OCI-LY3 (cell line): ENCODE data around the gene UBAC2.

Experiments used
- EZH2phosphoT487 ChIP-seq: fragments of 200-600 bp; shearing (Covaris generic); IDR thresholded peaks from 2 replicates; pipeline ENCODE4 v1.6.1; 2018; ENCODE audit warnings: antibody characterized with exemption, mixed run types, low read depth
- TF ChIP-seq, protein P1 (sequence below): fragments of 200-600, 300-600 bp; sonication (generic); IDR thresholded peaks from 2 replicates; pipeline ENCODE4 v1.5.1; 2014; ENCODE audit warnings: antibody characterized with exemption, low read length, low read depth

DNA sequence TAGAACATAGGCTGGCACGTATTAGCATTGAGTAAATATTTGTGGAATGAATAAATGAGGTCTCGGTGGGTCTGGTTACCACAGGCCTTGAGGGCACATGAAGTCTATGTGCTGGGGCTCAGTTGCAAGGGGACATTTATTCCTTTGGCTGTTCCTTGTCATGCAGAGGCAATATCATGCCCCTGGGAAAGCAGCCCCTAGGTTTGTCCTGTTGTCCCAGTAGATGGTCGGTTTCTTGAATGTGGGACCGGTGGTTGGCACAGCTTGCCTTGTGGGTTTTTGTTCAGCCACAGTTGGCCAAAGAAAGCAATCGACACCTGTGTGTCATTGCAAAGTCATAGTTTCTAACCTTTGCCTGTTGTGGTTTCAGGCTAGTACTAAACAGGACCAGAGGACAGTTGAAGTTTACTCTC lies 131.2 kb downstream of the UBAC2 start:
- TF ChIP-seq, protein P1, sequence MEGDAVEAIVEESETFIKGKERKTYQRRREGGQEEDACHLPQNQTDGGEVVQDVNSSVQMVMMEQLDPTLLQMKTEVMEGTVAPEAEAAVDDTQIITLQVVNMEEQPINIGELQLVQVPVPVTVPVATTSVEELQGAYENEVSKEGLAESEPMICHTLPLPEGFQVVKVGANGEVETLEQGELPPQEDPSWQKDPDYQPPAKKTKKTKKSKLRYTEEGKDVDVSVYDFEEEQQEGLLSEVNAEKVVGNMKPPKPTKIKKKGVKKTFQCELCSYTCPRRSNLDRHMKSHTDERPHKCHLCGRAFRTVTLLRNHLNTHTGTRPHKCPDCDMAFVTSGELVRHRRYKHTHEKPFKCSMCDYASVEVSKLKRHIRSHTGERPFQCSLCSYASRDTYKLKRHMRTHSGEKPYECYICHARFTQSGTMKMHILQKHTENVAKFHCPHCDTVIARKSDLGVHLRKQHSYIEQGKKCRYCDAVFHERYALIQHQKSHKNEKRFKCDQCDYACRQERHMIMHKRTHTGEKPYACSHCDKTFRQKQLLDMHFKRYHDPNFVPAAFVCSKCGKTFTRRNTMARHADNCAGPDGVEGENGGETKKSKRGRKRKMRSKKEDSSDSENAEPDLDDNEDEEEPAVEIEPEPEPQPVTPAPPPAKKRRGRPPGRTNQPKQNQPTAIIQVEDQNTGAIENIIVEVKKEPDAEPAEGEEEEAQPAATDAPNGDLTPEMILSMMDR, result no peak
- TF ChIP-seq EZH2phosphoT487, result no peak
